ENCODE results near the gene BSG. TPM values are rescaled to one million over a fixed set of nuclear protein-coding genes. Genes with fewer than 3 reads are reported as not detected.
A peak's percentile ranks its signal among the peaks of the same experiment; 100 is the strongest.

The BSG gene
- total and polyA plus RNA-seq, 9 of the 15 experiments (the other 6 are each of a cell fraction or from before 2014, with no cell fraction given), result 4.6 to 495 (median 187) TPM

DNA sequence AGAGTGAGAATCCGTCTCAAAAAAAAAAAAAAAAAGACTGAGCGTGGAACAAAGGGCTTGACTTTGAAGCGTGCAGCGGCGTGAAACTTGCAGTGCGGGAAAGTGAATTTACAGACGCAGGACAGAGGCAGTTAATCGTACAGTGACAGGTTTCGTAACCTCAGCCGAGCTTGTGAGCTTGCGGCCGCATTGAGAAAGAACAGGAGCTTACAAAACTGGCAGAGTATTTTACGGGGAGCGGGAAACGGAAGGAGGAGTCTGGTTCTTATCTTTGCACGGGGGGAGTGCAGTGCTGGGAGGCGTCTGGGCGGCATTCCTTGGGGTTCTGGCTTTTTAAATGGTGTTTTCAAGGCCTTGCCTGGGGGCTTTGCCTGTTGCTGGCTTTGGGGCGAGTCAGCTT lies 6.0 kb upstream of the BSG start (continued):
- TF ChIP-seq MBD2 (IDR thresholded peaks at IDR 0.05; ENCODE audit: borderline replicate concordance, low read depth) (peak; percentile 18; the same call in 1 of the 2 replicates), NFIX (CRISPR knock-in tag; IDR thresholded peaks at IDR 0.05; ENCODE audit: low read depth) (no peak), ZNF766 (CRISPR knock-in tag; conservative IDR thresholded peaks at IDR 0.05) (no peak), TEAD1 (CRISPR knock-in tag; IDR thresholded peaks at IDR 0.05) (peak in 1 of 2 experiments; percentile 74; a peak in 1 of 4 replicates), HDAC1 (IDR thresholded peaks at IDR 0.05) (peak in 1 of 2 experiments; percentile 38; a peak in 1 of 4 replicates), ZNF444 (CRISPR knock-in tag; IDR thresholded peaks at IDR 0.05) (no peak)
- TF ChIP-seq, protein P1, sequence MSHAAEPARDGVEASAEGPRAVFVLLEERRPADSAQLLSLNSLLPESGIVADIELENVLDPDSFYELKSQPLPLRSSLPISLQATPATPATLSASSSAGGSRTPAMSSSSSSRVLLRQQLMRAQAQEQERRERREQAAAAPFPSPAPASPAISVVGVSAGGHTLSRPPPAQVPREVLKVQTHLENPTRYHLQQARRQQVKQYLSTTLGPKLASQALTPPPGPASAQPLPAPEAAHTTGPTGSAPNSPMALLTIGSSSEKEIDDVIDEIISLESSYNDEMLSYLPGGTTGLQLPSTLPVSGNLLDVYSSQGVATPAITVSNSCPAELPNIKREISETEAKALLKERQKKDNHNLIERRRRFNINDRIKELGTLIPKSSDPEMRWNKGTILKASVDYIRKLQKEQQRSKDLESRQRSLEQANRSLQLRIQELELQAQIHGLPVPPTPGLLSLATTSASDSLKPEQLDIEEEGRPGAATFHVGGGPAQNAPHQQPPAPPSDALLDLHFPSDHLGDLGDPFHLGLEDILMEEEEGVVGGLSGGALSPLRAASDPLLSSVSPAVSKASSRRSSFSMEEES (CRISPR knock-in tag; IDR thresholded peaks at IDR 0.05), result no peak
- TF ChIP-seq, protein P2, sequence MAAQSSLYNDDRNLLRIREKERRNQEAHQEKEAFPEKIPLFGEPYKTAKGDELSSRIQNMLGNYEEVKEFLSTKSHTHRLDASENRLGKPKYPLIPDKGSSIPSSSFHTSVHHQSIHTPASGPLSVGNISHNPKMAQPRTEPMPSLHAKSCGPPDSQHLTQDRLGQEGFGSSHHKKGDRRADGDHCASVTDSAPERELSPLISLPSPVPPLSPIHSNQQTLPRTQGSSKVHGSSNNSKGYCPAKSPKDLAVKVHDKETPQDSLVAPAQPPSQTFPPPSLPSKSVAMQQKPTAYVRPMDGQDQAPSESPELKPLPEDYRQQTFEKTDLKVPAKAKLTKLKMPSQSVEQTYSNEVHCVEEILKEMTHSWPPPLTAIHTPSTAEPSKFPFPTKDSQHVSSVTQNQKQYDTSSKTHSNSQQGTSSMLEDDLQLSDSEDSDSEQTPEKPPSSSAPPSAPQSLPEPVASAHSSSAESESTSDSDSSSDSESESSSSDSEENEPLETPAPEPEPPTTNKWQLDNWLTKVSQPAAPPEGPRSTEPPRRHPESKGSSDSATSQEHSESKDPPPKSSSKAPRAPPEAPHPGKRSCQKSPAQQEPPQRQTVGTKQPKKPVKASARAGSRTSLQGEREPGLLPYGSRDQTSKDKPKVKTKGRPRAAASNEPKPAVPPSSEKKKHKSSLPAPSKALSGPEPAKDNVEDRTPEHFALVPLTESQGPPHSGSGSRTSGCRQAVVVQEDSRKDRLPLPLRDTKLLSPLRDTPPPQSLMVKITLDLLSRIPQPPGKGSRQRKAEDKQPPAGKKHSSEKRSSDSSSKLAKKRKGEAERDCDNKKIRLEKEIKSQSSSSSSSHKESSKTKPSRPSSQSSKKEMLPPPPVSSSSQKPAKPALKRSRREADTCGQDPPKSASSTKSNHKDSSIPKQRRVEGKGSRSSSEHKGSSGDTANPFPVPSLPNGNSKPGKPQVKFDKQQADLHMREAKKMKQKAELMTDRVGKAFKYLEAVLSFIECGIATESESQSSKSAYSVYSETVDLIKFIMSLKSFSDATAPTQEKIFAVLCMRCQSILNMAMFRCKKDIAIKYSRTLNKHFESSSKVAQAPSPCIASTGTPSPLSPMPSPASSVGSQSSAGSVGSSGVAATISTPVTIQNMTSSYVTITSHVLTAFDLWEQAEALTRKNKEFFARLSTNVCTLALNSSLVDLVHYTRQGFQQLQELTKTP (IDR thresholded peaks at IDR 0.05; ENCODE audit: low read depth in 1 of 2, partially characterized antibody in 2 of 2), result no peak
- TF ChIP-seq, protein P3, sequence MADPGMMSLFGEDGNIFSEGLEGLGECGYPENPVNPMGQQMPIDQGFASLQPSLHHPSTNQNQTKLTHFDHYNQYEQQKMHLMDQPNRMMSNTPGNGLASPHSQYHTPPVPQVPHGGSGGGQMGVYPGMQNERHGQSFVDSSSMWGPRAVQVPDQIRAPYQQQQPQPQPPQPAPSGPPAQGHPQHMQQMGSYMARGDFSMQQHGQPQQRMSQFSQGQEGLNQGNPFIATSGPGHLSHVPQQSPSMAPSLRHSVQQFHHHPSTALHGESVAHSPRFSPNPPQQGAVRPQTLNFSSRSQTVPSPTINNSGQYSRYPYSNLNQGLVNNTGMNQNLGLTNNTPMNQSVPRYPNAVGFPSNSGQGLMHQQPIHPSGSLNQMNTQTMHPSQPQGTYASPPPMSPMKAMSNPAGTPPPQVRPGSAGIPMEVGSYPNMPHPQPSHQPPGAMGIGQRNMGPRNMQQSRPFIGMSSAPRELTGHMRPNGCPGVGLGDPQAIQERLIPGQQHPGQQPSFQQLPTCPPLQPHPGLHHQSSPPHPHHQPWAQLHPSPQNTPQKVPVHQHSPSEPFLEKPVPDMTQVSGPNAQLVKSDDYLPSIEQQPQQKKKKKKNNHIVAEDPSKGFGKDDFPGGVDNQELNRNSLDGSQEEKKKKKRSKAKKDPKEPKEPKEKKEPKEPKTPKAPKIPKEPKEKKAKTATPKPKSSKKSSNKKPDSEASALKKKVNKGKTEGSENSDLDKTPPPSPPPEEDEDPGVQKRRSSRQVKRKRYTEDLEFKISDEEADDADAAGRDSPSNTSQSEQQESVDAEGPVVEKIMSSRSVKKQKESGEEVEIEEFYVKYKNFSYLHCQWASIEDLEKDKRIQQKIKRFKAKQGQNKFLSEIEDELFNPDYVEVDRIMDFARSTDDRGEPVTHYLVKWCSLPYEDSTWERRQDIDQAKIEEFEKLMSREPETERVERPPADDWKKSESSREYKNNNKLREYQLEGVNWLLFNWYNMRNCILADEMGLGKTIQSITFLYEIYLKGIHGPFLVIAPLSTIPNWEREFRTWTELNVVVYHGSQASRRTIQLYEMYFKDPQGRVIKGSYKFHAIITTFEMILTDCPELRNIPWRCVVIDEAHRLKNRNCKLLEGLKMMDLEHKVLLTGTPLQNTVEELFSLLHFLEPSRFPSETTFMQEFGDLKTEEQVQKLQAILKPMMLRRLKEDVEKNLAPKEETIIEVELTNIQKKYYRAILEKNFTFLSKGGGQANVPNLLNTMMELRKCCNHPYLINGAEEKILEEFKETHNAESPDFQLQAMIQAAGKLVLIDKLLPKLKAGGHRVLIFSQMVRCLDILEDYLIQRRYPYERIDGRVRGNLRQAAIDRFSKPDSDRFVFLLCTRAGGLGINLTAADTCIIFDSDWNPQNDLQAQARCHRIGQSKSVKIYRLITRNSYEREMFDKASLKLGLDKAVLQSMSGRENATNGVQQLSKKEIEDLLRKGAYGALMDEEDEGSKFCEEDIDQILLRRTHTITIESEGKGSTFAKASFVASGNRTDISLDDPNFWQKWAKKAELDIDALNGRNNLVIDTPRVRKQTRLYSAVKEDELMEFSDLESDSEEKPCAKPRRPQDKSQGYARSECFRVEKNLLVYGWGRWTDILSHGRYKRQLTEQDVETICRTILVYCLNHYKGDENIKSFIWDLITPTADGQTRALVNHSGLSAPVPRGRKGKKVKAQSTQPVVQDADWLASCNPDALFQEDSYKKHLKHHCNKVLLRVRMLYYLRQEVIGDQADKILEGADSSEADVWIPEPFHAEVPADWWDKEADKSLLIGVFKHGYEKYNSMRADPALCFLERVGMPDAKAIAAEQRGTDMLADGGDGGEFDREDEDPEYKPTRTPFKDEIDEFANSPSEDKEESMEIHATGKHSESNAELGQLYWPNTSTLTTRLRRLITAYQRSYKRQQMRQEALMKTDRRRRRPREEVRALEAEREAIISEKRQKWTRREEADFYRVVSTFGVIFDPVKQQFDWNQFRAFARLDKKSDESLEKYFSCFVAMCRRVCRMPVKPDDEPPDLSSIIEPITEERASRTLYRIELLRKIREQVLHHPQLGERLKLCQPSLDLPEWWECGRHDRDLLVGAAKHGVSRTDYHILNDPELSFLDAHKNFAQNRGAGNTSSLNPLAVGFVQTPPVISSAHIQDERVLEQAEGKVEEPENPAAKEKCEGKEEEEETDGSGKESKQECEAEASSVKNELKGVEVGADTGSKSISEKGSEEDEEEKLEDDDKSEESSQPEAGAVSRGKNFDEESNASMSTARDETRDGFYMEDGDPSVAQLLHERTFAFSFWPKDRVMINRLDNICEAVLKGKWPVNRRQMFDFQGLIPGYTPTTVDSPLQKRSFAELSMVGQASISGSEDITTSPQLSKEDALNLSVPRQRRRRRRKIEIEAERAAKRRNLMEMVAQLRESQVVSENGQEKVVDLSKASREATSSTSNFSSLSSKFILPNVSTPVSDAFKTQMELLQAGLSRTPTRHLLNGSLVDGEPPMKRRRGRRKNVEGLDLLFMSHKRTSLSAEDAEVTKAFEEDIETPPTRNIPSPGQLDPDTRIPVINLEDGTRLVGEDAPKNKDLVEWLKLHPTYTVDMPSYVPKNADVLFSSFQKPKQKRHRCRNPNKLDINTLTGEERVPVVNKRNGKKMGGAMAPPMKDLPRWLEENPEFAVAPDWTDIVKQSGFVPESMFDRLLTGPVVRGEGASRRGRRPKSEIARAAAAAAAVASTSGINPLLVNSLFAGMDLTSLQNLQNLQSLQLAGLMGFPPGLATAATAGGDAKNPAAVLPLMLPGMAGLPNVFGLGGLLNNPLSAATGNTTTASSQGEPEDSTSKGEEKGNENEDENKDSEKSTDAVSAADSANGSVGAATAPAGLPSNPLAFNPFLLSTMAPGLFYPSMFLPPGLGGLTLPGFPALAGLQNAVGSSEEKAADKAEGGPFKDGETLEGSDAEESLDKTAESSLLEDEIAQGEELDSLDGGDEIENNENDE (IDR thresholded peaks at IDR 0.05; ENCODE audit: low read depth, low read length), result no peak
